Measurements from ENCODE around the gene ITGB1. TPM values are rescaled to one million over a fixed set of nuclear protein-coding genes. Genes with fewer than 3 reads are reported as not detected.

The ITGB1 gene
- total and polyA plus RNA-seq, 9 of the 15 experiments (the other 6 are each of a cell fraction or from before 2014, with no cell fraction given): 40.2 to 194 (median 155) TPM

DNA sequence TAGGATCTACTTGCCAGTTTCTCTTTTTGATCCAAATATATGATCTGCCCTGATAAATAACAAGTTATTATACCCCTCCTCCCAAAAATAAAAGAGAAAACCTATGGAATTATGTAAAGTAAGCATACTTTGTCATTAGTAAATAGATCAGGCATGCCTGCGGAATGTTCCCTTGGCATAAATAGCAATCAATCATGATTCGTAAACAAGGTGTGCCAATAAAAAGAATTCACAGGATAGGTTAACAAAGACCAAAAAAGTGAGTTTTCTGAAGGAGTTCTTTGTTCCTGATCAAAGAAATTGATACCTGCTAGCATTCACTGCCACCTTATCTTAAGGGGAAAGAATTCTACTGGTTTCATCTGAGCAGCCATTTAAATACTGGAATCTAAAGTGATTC is 11.9 kb downstream of the ITGB1 start:
- no peak overlapping the region for H3K27ac ChIP-seq (ENCODE audit: extremely low read depth, low read depth, low read length)
- CTCF ChIA-PET (ENCODE audit: low intra/inter-chr PET ratio): no interaction called here

More for the DNA sequence above, 11.9 kb downstream of the ITGB1 start:
- no peak overlapping the region for H2AFZ ChIP-seq (ENCODE audit: low read depth, low read length)
- TF ChIP-seq, protein P1, sequence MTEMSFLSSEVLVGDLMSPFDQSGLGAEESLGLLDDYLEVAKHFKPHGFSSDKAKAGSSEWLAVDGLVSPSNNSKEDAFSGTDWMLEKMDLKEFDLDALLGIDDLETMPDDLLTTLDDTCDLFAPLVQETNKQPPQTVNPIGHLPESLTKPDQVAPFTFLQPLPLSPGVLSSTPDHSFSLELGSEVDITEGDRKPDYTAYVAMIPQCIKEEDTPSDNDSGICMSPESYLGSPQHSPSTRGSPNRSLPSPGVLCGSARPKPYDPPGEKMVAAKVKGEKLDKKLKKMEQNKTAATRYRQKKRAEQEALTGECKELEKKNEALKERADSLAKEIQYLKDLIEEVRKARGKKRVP (CRISPR knock-in tag; IDR thresholded peaks at IDR 0.05): no peak
- TF ChIP-seq ZNF24 (IDR thresholded peaks at IDR 0.05) (no peak), ZNF217 (CRISPR knock-in tag; IDR thresholded peaks at IDR 0.05) (no peak), RBBP5 (IDR thresholded peaks at IDR 0.05; ENCODE audit: borderline replicate concordance, insufficient read depth, low read length, poor library complexity, severe bottlenecking) (no peak), ETV1 (tag; conservative IDR thresholded peaks at IDR 0.05; ENCODE audit: low read depth) (no peak), ZNF785 (CRISPR knock-in tag; IDR thresholded peaks at IDR 0.05) (no peak), JUNB (CRISPR knock-in tag; conservative IDR thresholded peaks at IDR 0.05) (no peak), RUNX1 (IDR thresholded peaks at IDR 0.05; ENCODE audit: low read depth) (no peak), KAT2B (IDR thresholded peaks at IDR 0.05; ENCODE audit: low read depth, low read length) (no peak), MBD2 (IDR thresholded peaks at IDR 0.05; ENCODE audit: borderline replicate concordance, low read depth) (no peak), ZNF75A (CRISPR knock-in tag; IDR thresholded peaks at IDR 0.05) (no peak)
- TF ChIP-seq, protein P2, sequence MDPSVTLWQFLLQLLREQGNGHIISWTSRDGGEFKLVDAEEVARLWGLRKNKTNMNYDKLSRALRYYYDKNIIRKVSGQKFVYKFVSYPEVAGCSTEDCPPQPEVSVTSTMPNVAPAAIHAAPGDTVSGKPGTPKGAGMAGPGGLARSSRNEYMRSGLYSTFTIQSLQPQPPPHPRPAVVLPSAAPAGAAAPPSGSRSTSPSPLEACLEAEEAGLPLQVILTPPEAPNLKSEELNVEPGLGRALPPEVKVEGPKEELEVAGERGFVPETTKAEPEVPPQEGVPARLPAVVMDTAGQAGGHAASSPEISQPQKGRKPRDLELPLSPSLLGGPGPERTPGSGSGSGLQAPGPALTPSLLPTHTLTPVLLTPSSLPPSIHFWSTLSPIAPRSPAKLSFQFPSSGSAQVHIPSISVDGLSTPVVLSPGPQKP (CRISPR knock-in tag; IDR thresholded peaks at IDR 0.05): no peak
- H3K9ac ChIP-seq (ENCODE audit: insufficient read depth in 1 of 2, low read depth in 2 of 2, low read length in 2 of 2): no peak overlapping the region
- WGBS (ENCODE audit: insufficient coverage, low coverage, missing lambda C conversion rate): 93% methylated on average over 2 of the region's 2 CpGs
- no peak overlapping the region for H3K4me3 ChIP-seq
- no peaks in the 10 kb centered on the region for H3K9me1 ChIP-seq (ENCODE audit: control insufficient read depth, insufficient read depth, low read length)
- H3K27me3 ChIP-seq (ENCODE audit: control insufficient read depth in 2 of 2, insufficient read depth in 2 of 2, low read length in 2 of 2): no peaks in the 10 kb centered on the region
- H3K4me1 ChIP-seq (replicated peaks in 1 of 2; ENCODE audit: control insufficient read depth in 2 of 2, insufficient read depth in 2 of 2, low read length in 2 of 2): peaks cover 11 to 68% of the 10 kb centered on the region in 2 experiments
- H3K36me3 ChIP-seq (ENCODE audit: control insufficient read depth, insufficient read depth, low read length): peaks cover 7% of the 10 kb centered on the region; the same call in 1 of the 3 replicates
- intact Hi-C loops (cut with micrococcal nuclease) (no loop called here), in situ Hi-C loops (cut with MboI) (no loop called here)
- peaks cover 15% of the 10 kb centered on the region for H4K20me1 ChIP-seq (replicated peaks; ENCODE audit: control insufficient read depth, insufficient read depth, low read length)
- H3K79me2 ChIP-seq (ENCODE audit: control insufficient read depth, insufficient read depth, low read length): peaks cover 99% of the 10 kb centered on the region
- POLR2A ChIA-PET: interaction anchor here (2.5 kb wide), 1 partner anchor 10 kb away, joined by 11 read pairs; no protein-coding TSS in a partner anchor
- DNase-seq (ENCODE audit: extremely low read depth in 1 of 4, low spot score in 3 of 4) (no peak), ATAC-seq (no peak), FAIRE-seq (no peak)
- H3K9me3 ChIP-seq (replicated peaks; ENCODE audit: control insufficient read depth, insufficient read depth, low read depth, low read length): no peaks in the 10 kb centered on the region
- no TSS peak for BruUV-seq (replicated peaks)
- no peak overlapping the region for H3K4me2 ChIP-seq (ENCODE audit: insufficient read depth, low read length)
